ENCODE measurements around the gene FAM168B. TPM values are rescaled to one million over a fixed set of nuclear protein-coding genes. Genes with fewer than 3 reads are reported as not detected.

FAM168B gene
- total and polyA plus RNA-seq, 2 of the 13 experiments (the other 11 are each of a cell fraction or from before 2014, with no cell fraction given), result 64.5 to 113 TPM

GRCh38 chr2:131105156-131105949, 12.1 kb upstream of the FAM168B start, which contains the start of gene PLEKHB2 (continued):
- TF ChIP-seq ZNF383 (CRISPR knock-in tag; IDR thresholded peaks at IDR 0.05; ENCODE audit: borderline replicate concordance), result no peak; the same call in 1 of the 2 replicates
- TF ChIP-seq ZBTB37 (CRISPR knock-in tag; IDR thresholded peaks at IDR 0.05), result peak; percentile 57; the same call in 1 of the 2 replicates
- peak; percentile 96 for TF ChIP-seq ZNF816 (CRISPR knock-in tag; IDR thresholded peaks at IDR 0.05; ENCODE audit: borderline replicate concordance)
- no peak; the same call in 1 of the 2 replicates for TF ChIP-seq STAG1 (CRISPR knock-in tag; IDR thresholded peaks at IDR 0.05)
- peak; percentile 82 for TF ChIP-seq ATF1 (CRISPR knock-in tag; IDR thresholded peaks at IDR 0.05)
- peak; percentile 87 for TF ChIP-seq TAF1 (CRISPR knock-in tag; IDR thresholded peaks at IDR 0.05)
- peak; percentile 86 for TF ChIP-seq HNRNPLL (IDR thresholded peaks at IDR 0.05; ENCODE audit: low read depth, low read length, poor library complexity, severe bottlenecking)
- TF ChIP-seq MLX (CRISPR knock-in tag; IDR thresholded peaks at IDR 0.05), result no peak
- TF ChIP-seq ZFP1 (CRISPR knock-in tag; IDR thresholded peaks at IDR 0.05), result no peak
- TF ChIP-seq ESRRA (CRISPR knock-in tag; IDR thresholded peaks at IDR 0.05; ENCODE audit: low read depth), result no peak
- no peak for TF ChIP-seq FOXA1 (IDR thresholded peaks at IDR 0.05)
- no peak for TF ChIP-seq FOXA1 (CRISPR knock-in tag; IDR thresholded peaks at IDR 0.05)
- no peak for TF ChIP-seq SOX6 (IDR thresholded peaks at IDR 0.05)
- TF ChIP-seq SOX6 (CRISPR knock-in tag; IDR thresholded peaks at IDR 0.05), result peak; percentile 29
- TF ChIP-seq MTF1 (CRISPR knock-in tag; IDR thresholded peaks at IDR 0.05), result no peak
- TF ChIP-seq PATZ1 (CRISPR knock-in tag; IDR thresholded peaks at IDR 0.05), result peak; percentile 36
- peak; percentile 61 for TF ChIP-seq CTCF (CRISPR knock-in tag; IDR thresholded peaks at IDR 0.05)
- TF ChIP-seq USF2 (IDR thresholded peaks at IDR 0.05; ENCODE audit: low read depth, low read length), result no peak
- no peak for TF ChIP-seq USF2 (CRISPR knock-in tag; IDR thresholded peaks at IDR 0.05; ENCODE audit: borderline replicate concordance)
- TF ChIP-seq ZNF710 (CRISPR knock-in tag; IDR thresholded peaks at IDR 0.05; ENCODE audit: borderline replicate concordance), result peak; percentile 26; the same call in 1 of the 2 replicates

Measured in HepG2 (cell line).